SIG-M5 (cell line): ENCODE results near the gene UBE2H.

Experiments
- DNase-seq: peaks from one replicate; lab custom pipeline; 2025; lab: John Stamatoyannopoulos, UW

The UBE2H gene

DNA sequence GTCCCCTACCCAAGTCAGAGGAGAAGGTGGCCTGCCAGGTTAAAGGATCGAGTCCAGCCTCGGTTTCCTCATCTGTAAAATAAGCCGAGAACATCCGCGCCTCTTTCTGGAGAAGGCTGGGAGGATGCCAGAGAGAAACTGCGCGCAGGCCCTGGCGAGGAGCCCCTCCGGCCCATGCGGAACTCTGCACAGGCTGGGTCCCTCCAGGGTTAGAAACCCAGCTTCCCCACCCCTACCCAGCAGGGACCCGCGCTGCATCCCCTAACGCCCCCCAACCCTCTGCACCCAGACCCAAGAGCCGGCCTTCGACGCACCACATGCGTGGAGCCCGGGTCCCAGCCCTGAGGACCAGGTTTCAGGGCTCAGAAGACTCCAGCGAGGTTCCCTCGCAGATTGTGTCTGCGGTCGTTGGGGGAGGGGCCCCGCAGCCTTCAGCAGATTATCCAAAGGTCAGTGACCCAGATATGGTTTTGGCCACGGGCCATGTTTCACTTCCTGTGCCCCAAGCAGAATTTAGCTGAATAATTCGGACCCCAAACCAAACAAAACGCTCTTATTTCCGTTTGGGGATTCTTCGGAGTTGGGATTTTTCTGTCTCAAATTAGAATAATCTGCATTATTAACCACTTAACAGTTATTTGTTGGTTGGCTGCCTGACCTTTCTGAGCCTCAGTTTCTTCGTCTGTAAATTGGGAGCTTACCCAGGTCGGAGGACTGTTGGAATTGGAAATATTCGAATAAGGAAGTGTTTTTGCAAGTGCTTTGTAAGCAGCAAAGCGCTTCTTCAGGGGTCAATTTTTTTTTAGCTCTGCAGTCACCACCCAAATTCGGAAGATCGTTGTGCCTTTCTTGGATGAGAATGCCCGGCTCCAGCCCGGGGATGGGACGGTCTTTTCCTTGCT is 167.7 kb downstream of the UBE2H start:
- DNase-seq: no peak

DNA sequence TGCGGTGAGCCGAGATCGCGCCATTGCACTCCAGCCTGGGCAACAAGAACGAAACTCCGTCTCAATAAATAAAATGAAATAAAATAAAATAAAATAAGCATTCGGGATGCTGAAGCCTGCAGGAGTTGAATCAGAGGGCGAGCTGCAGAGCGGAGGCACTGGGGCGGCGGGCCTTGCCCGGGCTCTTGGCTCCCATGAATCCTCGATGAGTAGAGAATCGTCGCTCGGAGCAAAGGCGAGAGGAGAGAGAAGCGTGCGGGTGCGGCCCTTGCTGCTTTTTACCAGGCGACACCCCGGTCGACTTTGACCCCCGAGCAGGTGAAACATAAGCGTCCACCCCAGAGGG is 168.3 kb downstream of the UBE2H start:
- no peak for DNase-seq

DNA sequence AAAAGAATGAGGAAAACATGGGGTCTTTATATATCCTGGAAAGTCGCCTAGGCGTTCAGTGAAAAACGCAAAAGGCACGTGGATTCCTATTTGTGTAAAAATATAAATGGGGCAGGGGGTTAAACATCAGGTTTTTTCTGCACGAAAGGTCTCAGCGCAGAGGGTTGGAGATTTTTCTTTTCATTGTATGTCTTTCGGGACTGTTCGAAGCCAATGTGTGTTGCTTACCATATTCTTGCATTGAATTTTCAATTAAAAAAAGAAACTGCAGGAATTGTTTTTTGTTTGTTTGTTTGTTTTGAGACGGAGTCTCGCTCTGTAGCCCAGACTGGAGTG is 169.2 kb downstream of the UBE2H start:
- DNase-seq: no peak

DNA sequence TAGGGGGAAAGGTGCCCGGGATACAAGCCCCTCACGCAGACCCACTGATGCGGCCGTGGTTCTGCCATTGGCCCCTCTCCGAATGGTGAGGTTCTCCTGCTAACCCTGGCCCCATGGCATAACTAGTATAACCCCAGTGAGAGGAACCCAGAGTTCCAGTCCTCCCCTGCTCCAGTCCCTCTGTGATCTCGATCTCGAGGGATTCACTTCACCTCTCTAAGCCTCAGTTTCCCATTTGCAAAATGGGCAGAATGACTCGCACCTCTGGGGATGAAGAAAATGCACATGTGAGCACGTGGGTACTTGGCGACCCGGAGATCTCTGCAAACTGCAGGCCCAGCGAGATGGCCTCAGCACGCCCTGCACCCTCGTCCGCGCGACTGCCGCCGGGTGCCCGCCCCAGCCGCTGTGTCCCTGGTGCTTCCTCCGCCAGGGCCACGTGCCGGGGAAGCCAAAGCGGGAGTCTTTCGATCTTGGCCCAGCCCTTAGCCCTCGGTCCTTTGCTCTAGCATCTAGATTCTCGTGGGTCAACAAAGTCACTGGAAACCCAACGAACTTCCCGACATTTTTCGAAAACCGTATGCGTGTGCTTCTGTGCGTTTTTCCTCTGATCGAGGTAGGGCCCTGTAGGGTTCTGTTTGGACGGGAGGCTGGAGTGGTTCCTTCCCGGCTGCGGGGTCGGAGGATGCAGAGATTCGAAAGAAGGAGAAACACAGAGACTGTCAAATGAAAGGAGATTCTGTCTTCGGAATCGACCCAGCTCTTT is 169.8 kb downstream of the UBE2H start:
- no peak for DNase-seq

DNA sequence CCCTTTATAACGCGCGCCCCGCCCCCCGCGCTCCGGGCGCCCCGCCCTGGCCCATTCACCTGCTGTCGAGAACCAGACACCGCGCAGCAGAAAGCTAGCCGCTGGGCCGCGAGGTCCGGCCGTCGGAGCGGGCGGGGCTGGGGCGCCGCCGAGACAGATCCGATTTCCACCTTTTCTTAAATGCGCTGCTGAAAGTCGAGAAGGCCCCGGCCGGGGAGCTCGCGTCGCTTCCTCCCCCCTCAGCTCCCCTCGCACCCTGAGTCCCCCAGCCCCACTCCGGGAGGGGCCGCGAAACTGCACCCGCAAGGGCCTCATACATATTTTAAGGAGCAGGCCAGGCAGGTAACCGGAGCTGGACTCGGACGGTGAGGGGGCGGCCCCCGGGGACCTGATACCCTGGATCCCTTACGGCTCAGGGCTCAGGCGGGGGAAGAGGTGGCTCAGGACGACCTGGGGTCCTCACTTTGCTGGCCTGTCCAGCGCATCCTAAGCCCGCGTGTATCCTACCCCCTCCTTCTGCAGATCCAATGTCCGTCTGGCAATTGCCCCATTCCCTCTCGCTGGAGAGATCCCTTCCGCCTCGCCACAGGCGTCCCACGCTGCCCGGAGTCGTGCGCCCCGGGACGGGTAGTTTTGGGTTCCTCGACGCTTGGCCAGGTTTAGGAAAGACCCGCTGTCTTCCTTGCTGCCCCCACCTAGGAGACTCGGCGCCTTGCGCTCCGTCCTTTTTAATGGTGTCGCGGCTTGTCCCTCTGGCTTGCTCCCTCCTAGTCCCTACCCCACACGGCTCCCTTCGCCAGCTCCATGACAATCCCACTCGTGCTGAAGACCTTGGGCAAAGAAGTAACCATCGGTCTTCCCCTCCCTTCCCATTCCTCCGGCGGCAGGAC is 170.6 kb downstream of the UBE2H start:
- no peak for DNase-seq

DNA sequence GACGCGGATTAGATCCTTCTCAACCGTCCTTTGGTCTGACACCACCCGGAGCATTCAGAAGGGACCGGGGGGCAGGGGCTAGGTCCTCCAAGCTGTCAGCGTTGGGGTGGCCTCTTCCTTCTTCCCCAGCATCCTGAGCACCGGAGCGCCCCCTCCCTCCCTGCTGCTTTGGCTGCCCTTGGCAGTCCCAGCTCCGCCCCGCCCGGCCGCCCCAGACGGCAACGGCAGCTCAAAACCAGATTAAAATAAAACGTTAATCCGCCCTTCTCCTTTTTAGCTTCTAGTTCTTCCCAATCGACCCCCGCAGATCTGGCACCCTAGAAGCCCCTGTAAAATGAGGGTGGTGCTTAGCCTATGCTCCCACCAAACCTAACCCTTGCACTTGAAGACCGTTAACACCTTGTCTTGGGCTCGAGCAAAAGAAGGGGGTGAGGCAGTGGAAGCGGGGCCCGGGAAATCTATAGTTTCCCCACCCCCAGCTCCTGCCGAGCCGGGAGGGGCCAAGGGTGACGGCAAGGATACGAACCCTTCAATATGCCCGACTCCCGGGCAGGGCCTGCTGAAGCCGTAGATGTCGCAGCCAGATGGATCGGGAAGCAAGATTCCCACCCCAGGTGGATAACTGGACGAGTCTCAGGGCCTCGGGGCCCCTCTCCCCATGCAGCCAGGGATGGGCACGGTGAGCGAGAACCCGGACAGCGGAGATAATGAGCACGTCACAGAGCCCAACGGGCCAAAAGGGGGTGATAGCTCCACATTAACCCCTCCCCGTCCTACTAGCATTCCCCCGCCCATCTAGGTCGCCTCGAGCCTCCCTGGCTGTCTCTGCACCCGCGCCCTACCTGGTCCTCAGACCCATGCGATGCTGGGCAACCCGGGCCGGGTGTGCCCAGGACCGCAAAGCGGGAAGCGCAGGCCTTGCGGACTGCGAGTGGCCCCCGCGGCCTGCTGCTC is 171.5 kb downstream of the UBE2H start:
- DNase-seq: no peak
